ENCODE results near the gene NECTIN2. TPM values are rescaled to one million over a fixed set of nuclear protein-coding genes. Genes with fewer than 3 reads are reported as not detected.
"Not testable (repeated sequence)": the region's sequence is repeated elsewhere in the genome, so short reads cannot be mapped to it uniquely, and the experiment has no call there.

NECTIN2 gene
- total RNA-seq, 1 experiment from 2014 or later = 76.7 TPM

GRCh38 chr19:44924243-44924725, 78.2 kb downstream of the NECTIN2 start:
- POLR2A ChIA-PET (ENCODE audit: low non-redundant PET) = no interaction called here
- CTCF ChIA-PET = no interaction called here

GRCh38 chr19:44925114-44925891, 79.2 kb downstream of the NECTIN2 start:
- Histone ChIP-seq H3K36me3 (ENCODE audit: insufficient read depth, low read length, poor library complexity, severe bottlenecking) (no peaks in the 10 kb centered on the region), H3K4me1 (ENCODE audit: insufficient read depth, low read length, poor library complexity, severe bottlenecking) (no peaks in the 10 kb centered on the region), H3K27me3 (replicated peaks; ENCODE audit: insufficient read depth, low read depth, low read length, poor library complexity) (no peaks in the 10 kb centered on the region), H3K4me3 (ENCODE audit: low read depth, low read length, poor library complexity, severe bottlenecking) (no peak overlapping the region), H3K27ac (ENCODE audit: low read depth, low read length, poor library complexity, severe bottlenecking) (no peak overlapping the region), H3K9me3 (ENCODE audit: low read depth, low read length, poor library complexity, severe bottlenecking) (no peaks in the 10 kb centered on the region)
- ChIA-PET POLR2A (ENCODE audit: low non-redundant PET) (no interaction called here), CTCF (no interaction called here)
- no TSS peak for BruUV-seq (replicated peaks)
- intact Hi-C loops (cut with micrococcal nuclease; ENCODE audit: unreplicated experiment) = no loop called here
- DNase-seq (ENCODE audit: low spot score) = no peak
- TF ChIP-seq CTCF (conservative IDR thresholded peaks at IDR 0.05; ENCODE audit: low read depth, low read length) (no peak), EZH2 (IDR thresholded peaks at IDR 0.05; ENCODE audit: borderline replicate concordance, low read depth, low read length, poor library complexity, severe bottlenecking) (no peak)

More at GRCh38 chr19:44924243-44924725, 78.2 kb downstream of the NECTIN2 start:
- Histone ChIP-seq H3K27me3 (replicated peaks; ENCODE audit: insufficient read depth, low read depth, low read length, poor library complexity) (no peaks in the 10 kb centered on the region), H3K9me3 (ENCODE audit: low read depth, low read length, poor library complexity, severe bottlenecking) (no peaks in the 10 kb centered on the region), H3K27ac (ENCODE audit: low read depth, low read length, poor library complexity, severe bottlenecking) (no peak overlapping the region), H3K36me3 (ENCODE audit: insufficient read depth, low read length, poor library complexity, severe bottlenecking) (no peaks in the 10 kb centered on the region), H3K4me1 (ENCODE audit: insufficient read depth, low read length, poor library complexity, severe bottlenecking) (no peaks in the 10 kb centered on the region), H3K4me3 (ENCODE audit: low read depth, low read length, poor library complexity, severe bottlenecking) (no peak overlapping the region)
- intact Hi-C loops (cut with micrococcal nuclease; ENCODE audit: unreplicated experiment) = no loop called here
- DNase-seq (ENCODE audit: low spot score) = no peak
- BruUV-seq (replicated peaks) = no TSS peak
- TF ChIP-seq CTCF (conservative IDR thresholded peaks at IDR 0.05; ENCODE audit: low read depth, low read length) (no peak), EZH2 (IDR thresholded peaks at IDR 0.05; ENCODE audit: borderline replicate concordance, low read depth, low read length, poor library complexity, severe bottlenecking) (no peak)

- peak overlapping the region; percentile 39 for H3K4me3 ChIP-seq (ENCODE audit: low read depth, low read length, poor library complexity, severe bottlenecking)
Measured at GRCh38 chr19:44926245-44927077, 80.4 kb downstream of the NECTIN2 start.

More at GRCh38 chr19:44926245-44927077, 80.4 kb downstream of the NECTIN2 start:
- H3K9me3 ChIP-seq (ENCODE audit: low read depth, low read length, poor library complexity, severe bottlenecking); BruUV-seq (replicated peaks); H3K36me3 ChIP-seq (ENCODE audit: insufficient read depth, low read length, poor library complexity, severe bottlenecking); CTCF ChIA-PET; intact Hi-C loops (cut with micrococcal nuclease; ENCODE audit: unreplicated experiment); POLR2A ChIA-PET (ENCODE audit: low non-redundant PET); DNase-seq (ENCODE audit: low spot score); H3K27me3 ChIP-seq (replicated peaks; ENCODE audit: insufficient read depth, low read depth, low read length, poor library complexity); H3K4me1 ChIP-seq (ENCODE audit: insufficient read depth, low read length, poor library complexity, severe bottlenecking); H3K27ac ChIP-seq (ENCODE audit: low read depth, low read length, poor library complexity, severe bottlenecking): not testable (repeated sequence)

Data from A673 (cell line).